HEK293 (cell line): ENCODE results near the gene C3orf20.
A peak's percentile ranks its signal among the peaks of the same experiment; 100 is the strongest.

ENCODE experiments used
- CTCF ChIA-PET: fragments of 350-600 bp; formaldehyde crosslinking; extraction: SDS; loops from one replicate; lab custom pipeline; 2021; ENCODE audit warnings: antibody characterized with exemption; lab: Yijun Ruan, JAX
- POLR2A ChIA-PET: fragments of 300-600 bp; formaldehyde crosslinking; extraction: SDS; loops from one replicate; lab custom pipeline; 2020; ENCODE audit warnings: antibody characterized with exemption, inconsistent platforms; lab: Yijun Ruan, JAX
- H3K27ac ChIP-seq: fragments of 200-500 bp; sonication (Bioruptor generic); 2 replicates; pipeline ENCODE4 v1.5.1; 2014; ENCODE audit warnings: low read depth, low read length, control low read depth, inconsistent platforms; ENCODE audit errors: extremely low read depth
- H3K36me3 ChIP-seq, 2 experiments: fragments of 200-500 bp in 1 of 2; sonication (Bioruptor generic) in 1 of 2; 1 replicate in 1 of 2; 2 replicates in 1 of 2; pipeline ENCODE4 v1.5.1; 2014 to 2017; ENCODE audit warnings: inconsistent platforms in 2 of 2, low read length in 2 of 2; ENCODE audit not compliant: control insufficient read depth in 2 of 2, insufficient read depth in 1 of 2
- H3K4me1 ChIP-seq: fragments of 200-500 bp; sonication (Bioruptor generic); 2 replicates; pipeline ENCODE4 v1.5.1; 2014; ENCODE audit warnings: mild to moderate bottlenecking, low read length, inconsistent platforms; ENCODE audit not compliant: control insufficient read depth, insufficient read depth
- H3K4me3 ChIP-seq: 2 replicates; pipeline ENCODE4 v1.5.1; 2011; ENCODE audit warnings: low read depth, mild to moderate bottlenecking, control low read depth, low read length, moderate library complexity
- H3K9me3 ChIP-seq: fragments of 200-500 bp; sonication (Bioruptor generic); 2 replicates; pipeline ENCODE4 v1.5.1; 2014; ENCODE audit warnings: low read depth, low read length, inconsistent platforms; ENCODE audit not compliant: control insufficient read depth, insufficient read depth
- BCL11A ChIP-seq: fragments of 450-650 bp; formaldehyde crosslinking; IDR thresholded peaks from 2 replicates; pipeline ENCODE4 v1.5.1; 2016; ENCODE audit warnings: low read depth, missing biosample characterization, missing genetic modification characterization
- HOXD13 ChIP-seq: sonication (generic); formaldehyde crosslinking; IDR thresholded peaks from 2 replicates; pipeline ENCODE4 v1.8.0; 2022; ENCODE audit warnings: missing genetic modification reagents, borderline replicate concordance
- IKZF3 ChIP-seq: fragments of 450-650 bp; IDR thresholded peaks from 2 replicates; pipeline ENCODE4 v1.5.0; 2018; ENCODE audit warnings: missing biosample characterization, mild to moderate bottlenecking, missing genetic modification characterization, moderate library complexity
- INSM2 ChIP-seq: fragments of 450-650 bp; formaldehyde crosslinking; IDR thresholded peaks from 2 replicates; pipeline ENCODE4 v1.5.1; 2016; ENCODE audit warnings: missing biosample characterization, missing genetic modification characterization
- KLF1 ChIP-seq: fragments of 450-650 bp; formaldehyde crosslinking; IDR thresholded peaks from 2 replicates; pipeline ENCODE4 v1.5.1; 2016; ENCODE audit warnings: missing biosample characterization, missing genetic modification characterization
- PRDM4 ChIP-seq: fragments of 450-650 bp; formaldehyde crosslinking; IDR thresholded peaks from 2 replicates; pipeline ENCODE4 v1.5.1; 2017; ENCODE audit warnings: missing biosample characterization, missing genetic modification characterization
- PRDM6 ChIP-seq: fragments of 450-650 bp; formaldehyde crosslinking; IDR thresholded peaks from 2 replicates; pipeline ENCODE4 v1.5.1; 2017; ENCODE audit warnings: missing biosample characterization, missing genetic modification characterization
- SP7 ChIP-seq: fragments of 450-650 bp; formaldehyde crosslinking; IDR thresholded peaks from 2 replicates; pipeline ENCODE4 v1.5.1; 2016; ENCODE audit warnings: missing biosample characterization, missing genetic modification characterization
- ZBTB10 ChIP-seq: fragments of 450-650 bp; formaldehyde crosslinking; IDR thresholded peaks from 2 replicates; pipeline ENCODE4 v1.5.1; 2016; ENCODE audit warnings: missing biosample characterization, missing genetic modification characterization
- ZBTB7A ChIP-seq: fragments of 450-650 bp; formaldehyde crosslinking; IDR thresholded peaks from 2 replicates; pipeline ENCODE4 v1.5.1; 2016; ENCODE audit warnings: low read depth, missing biosample characterization, missing genetic modification characterization
- ZFP3 ChIP-seq: fragments of 450-650 bp; formaldehyde crosslinking; IDR thresholded peaks from 2 replicates; pipeline ENCODE4 v1.5.1; 2016; ENCODE audit warnings: low read depth, missing biosample characterization, missing genetic modification characterization
- ZNF174 ChIP-seq: fragments of 450-650 bp; formaldehyde crosslinking; IDR thresholded peaks from 2 replicates; pipeline ENCODE4 v1.5.0; 2017; ENCODE audit warnings: missing biosample characterization, mild to moderate bottlenecking, missing genetic modification characterization
- ZNF175 ChIP-seq: fragments of 450-650 bp; formaldehyde crosslinking; IDR thresholded peaks from 2 replicates; pipeline ENCODE4 v1.5.1; 2016; ENCODE audit warnings: missing biosample characterization, missing genetic modification characterization
- ZNF202 ChIP-seq: fragments of 450-650 bp; formaldehyde crosslinking; IDR thresholded peaks from 2 replicates; pipeline ENCODE4 v1.5.1; 2016; ENCODE audit warnings: missing biosample characterization, missing genetic modification characterization, borderline replicate concordance
- ZNF23 ChIP-seq: fragments of 450-650 bp; formaldehyde crosslinking; IDR thresholded peaks from 2 replicates; pipeline ENCODE4 v1.5.1; 2016; ENCODE audit warnings: missing biosample characterization, missing genetic modification characterization, borderline replicate concordance
- ZNF266 ChIP-seq: fragments of 450-650 bp; formaldehyde crosslinking; IDR thresholded peaks from 2 replicates; pipeline ENCODE4 v1.5.1; 2016; ENCODE audit warnings: missing biosample characterization, missing genetic modification characterization, low read depth
- ZNF501 ChIP-seq: fragments of 450-650 bp; formaldehyde crosslinking; IDR thresholded peaks from 2 replicates; pipeline ENCODE4 v1.5.1; 2016; ENCODE audit warnings: missing biosample characterization, missing genetic modification characterization
- ZNF600 ChIP-seq: fragments of 450-650 bp; formaldehyde crosslinking; IDR thresholded peaks from 2 replicates; pipeline ENCODE4 v1.5.1; 2016; ENCODE audit warnings: missing biosample characterization, missing genetic modification characterization
- ZNF626 ChIP-seq: fragments of 450-650 bp; sonication (Bioruptor Pico); formaldehyde crosslinking; IDR thresholded peaks from 2 replicates; pipeline ENCODE4 v1.5.1; 2018; ENCODE audit warnings: missing biosample characterization, missing genetic modification characterization, inconsistent platforms
- ZNF837 ChIP-seq: fragments of 450-650 bp; formaldehyde crosslinking; IDR thresholded peaks from 2 replicates; pipeline ENCODE4 v1.5.1; 2016; ENCODE audit warnings: missing biosample characterization, missing genetic modification characterization
- ZNF843 ChIP-seq: fragments of 450-650 bp; formaldehyde crosslinking; IDR thresholded peaks from 2 replicates; pipeline ENCODE4 v1.5.1; 2016; ENCODE audit warnings: missing biosample characterization, missing genetic modification characterization
- ZSCAN4 ChIP-seq: fragments of 450-650 bp; formaldehyde crosslinking; IDR thresholded peaks from 2 replicates; pipeline ENCODE4 v1.5.1; 2017; ENCODE audit warnings: missing biosample characterization, missing genetic modification characterization

Gene C3orf20

GRCh38 chr3:14810801-14811661, 136.1 kb downstream of the C3orf20 start:
- no peaks in the 10 kb centered on the region for H3K4me1 ChIP-seq
- ChIA-PET POLR2A (no interaction called here), CTCF (no interaction called here)
- no peak overlapping the region for H3K27ac ChIP-seq
- H3K4me3 ChIP-seq: no peak overlapping the region
- H3K9me3 ChIP-seq: no peaks in the 10 kb centered on the region
- H3K36me3 ChIP-seq: no peaks in the 10 kb centered on the region
- no peak for TF ChIP-seq ZFP3 (tag by site-specific recombination)
- no peak for TF ChIP-seq ZNF202
- no peak for TF ChIP-seq ZNF837
- TF ChIP-seq ZNF626: no peak
- TF ChIP-seq ZNF266 (tag by site-specific recombination): no peak
- TF ChIP-seq ZNF501 (tag by site-specific recombination): no peak
- TF ChIP-seq PRDM6 (tag by site-specific recombination): no peak
- TF ChIP-seq ZNF174 (tag by site-specific recombination): no peak
- TF ChIP-seq BCL11A (tag by site-specific recombination): no peak
- TF ChIP-seq ZNF600 (tag by site-specific recombination): no peak
- no peak for TF ChIP-seq ZBTB10
- no peak for TF ChIP-seq ZNF175 (tag by site-specific recombination)
- TF ChIP-seq IKZF3 (tag by site-specific recombination): no peak
- no peak for TF ChIP-seq HOXD13 (CRISPR knock-in tag)

- H3K4me3 ChIP-seq: no peak overlapping the region
- ChIA-PET CTCF (no interaction called here), POLR2A (no interaction called here)
- no peaks in the 10 kb centered on the region for H3K4me1 ChIP-seq
- no peaks in the 10 kb centered on the region for H3K9me3 ChIP-seq
- H3K27ac ChIP-seq: no peak overlapping the region
- no peak for TF ChIP-seq ZNF843
- TF ChIP-seq ZSCAN4 (tag by site-specific recombination): peak; percentile 84
- no peaks in the 10 kb centered on the region for H3K36me3 ChIP-seq
Measured at GRCh38 chr3:14811684-14812083, 136.7 kb downstream of the C3orf20 start.

- POLR2A ChIA-PET: no interaction called here
- CTCF ChIA-PET: no interaction called here
- no peak for TF ChIP-seq SP7
- TF ChIP-seq ZBTB7A (tag by site-specific recombination): no peak
- no peak for TF ChIP-seq PRDM4 (tag by site-specific recombination)
- no peak for TF ChIP-seq ZNF23 (tag by site-specific recombination)
- TF ChIP-seq KLF1 (tag by site-specific recombination): no peak
- TF ChIP-seq INSM2 (tag by site-specific recombination): no peak
Measured at GRCh38 chr3:14812196-14812790, 137.4 kb downstream of the C3orf20 start.

More at GRCh38 chr3:14812196-14812790, 137.4 kb downstream of the C3orf20 start:
- H3K4me3 ChIP-seq: no peak overlapping the region
- no peaks in the 10 kb centered on the region for H3K36me3 ChIP-seq
- no peaks in the 10 kb centered on the region for H3K9me3 ChIP-seq
- H3K27ac ChIP-seq: no peak overlapping the region
- H3K4me1 ChIP-seq: no peaks in the 10 kb centered on the region
